GM12872 (cell line): Measurements from ENCODE around the gene BRD1.

ENCODE experiments used
- CTCF ChIP-seq: IDR thresholded peaks from 3 replicates; pipeline ENCODE4 v1.5.1; 2011; ENCODE audit warnings: low read depth, mild to moderate bottlenecking, low read length, moderate library complexity; ENCODE audit not compliant: insufficient read depth

BRD1 gene

GRCh38 chr22:49850959-49851802 lies 23.5 kb upstream of the BRD1 start:
- no peak for TF ChIP-seq CTCF

GRCh38 chr22:49850021-49850911 lies 22.6 kb upstream of the BRD1 start:
- TF ChIP-seq CTCF, result no peak

GRCh38 chr22:49849161-49850020 lies 21.7 kb upstream of the BRD1 start:
- TF ChIP-seq CTCF, result no peak

- TF ChIP-seq CTCF, result no peak
Observed at GRCh38 chr22:49848690-49849160, 21.1 kb upstream of the BRD1 start.

GRCh38 chr22:49847751-49848689 lies 20.3 kb upstream of the BRD1 start:
- no peak for TF ChIP-seq CTCF

- TF ChIP-seq CTCF, result no peak
Observed at GRCh38 chr22:49845666-49846459, 18.2 kb upstream of the BRD1 start.
